Right lung (tissue), 5 donors: ENCODE results near the gene DUSP8. TPM values are rescaled to one million over a fixed set of nuclear protein-coding genes. Genes with fewer than 3 reads are reported as not detected.

Experiments used
- polyA plus RNA-seq, 5 donors: library from polyadenylated mRNA; unstranded; fragments of 120-200 nt; gene quantifications; one replicate each; pipeline versions ENCODE4 v1.2.1 to v1.2.3, GENCODE V29; 2013; ENCODE audit warnings: inconsistent platforms in 1 of 5, low replicate concordance in 1 of 5; ENCODE audit not compliant: insufficient read length in 5 of 5, insufficient read depth in 1 of 5

The DUSP8 gene
- polyA plus RNA-seq, 5 donors, result 0.85 to 1.8 (median 1.2) TPM

Other genes with a start within 250 kb of the DUSP8 start
- 1 to 10 TPM in 1 of 5 donors, under 1 TPM in 4; 0.55 to 1.4 (median 0.67) TPM for gene BRSK2, start 182.3 kb downstream of the DUSP8 start, polyA plus RNA-seq
- 10 to 100 TPM; 30.7 to 40.5 (median 35.2) TPM for gene MOB2, start 85.5 kb downstream of the DUSP8 start, polyA plus RNA-seq
- not detected for gene KRTAP5-1, start 13.0 kb upstream of the DUSP8 start, polyA plus RNA-seq
- not detected for gene KRTAP5-2, start 26.0 kb upstream of the DUSP8 start, polyA plus RNA-seq
- gene KRTAP5-3, start 36.2 kb upstream of the DUSP8 start, polyA plus RNA-seq, result not detected
- not detected for gene KRTAP5-4, start 49.9 kb upstream of the DUSP8 start, polyA plus RNA-seq
- gene KRTAP5-5, start 57.5 kb upstream of the DUSP8 start, polyA plus RNA-seq, result not detected
- gene KRTAP5-6, start 124.9 kb upstream of the DUSP8 start, polyA plus RNA-seq, result not detected
- gene IFITM10, start 178.3 kb upstream of the DUSP8 start, polyA plus RNA-seq, result under 1 TPM; 0.08 to 0.24 (median 0.10) TPM
- gene CTSD, start 191.7 kb upstream of the DUSP8 start, polyA plus RNA-seq, result 100 to 1,000 TPM in 4 of 5 donors, 10 to 100 TPM in 1; 97.8 to 192 (median 126) TPM